Left ventricle myocardium inferior (tissue), 1 donor: ENCODE measurements around the gene RAD23B. TPM values are rescaled to one million over a fixed set of nuclear protein-coding genes. Genes with fewer than 3 reads are reported as not detected.
A peak's percentile ranks its signal among the peaks of the same experiment; 100 is the strongest.

Experiments
- DNase-seq: peaks from one replicate; pipeline ENCODE4 v3.0.0-alpha.2; 2020
- H3K27ac ChIP-seq: fragments of 200-600 bp; replicated peaks from 2 replicates; pipeline ENCODE4 v1.8.0; 2021
- H3K27me3 ChIP-seq: fragments of 200-600 bp; 2 replicates; pipeline ENCODE4 v1.8.0; 2021; ENCODE audit warnings: low read depth
- H3K36me3 ChIP-seq: fragments of 200-600 bp; 2 replicates; pipeline ENCODE4 v1.8.0; 2021
- H3K4me1 ChIP-seq: fragments of 200-600 bp; 2 replicates; pipeline ENCODE4 v1.8.0; 2021
- H3K4me3 ChIP-seq: fragments of 200-600 bp; 2 replicates; pipeline ENCODE4 v1.8.0; 2021; ENCODE audit warnings: mild to moderate bottlenecking, moderate library complexity
- H3K9me3 ChIP-seq: fragments of 200-600 bp; replicated peaks from 2 replicates; pipeline ENCODE4 v1.8.0; 2021
- intact Hi-C: fragments of 100-400 bp; cut with micrococcal nuclease; formaldehyde crosslinking; loops from one replicate; pipeline ENCODE4 v1.11.0; 2022
- total RNA-seq: library from RNA; stranded (reverse); fragmentation: NEBNext Ultra II Directional; extraction: Animal tissue kit (Norgen Biotek cat#: 25700); gene quantifications from one replicate; pipeline ENCODE4 v1.2.1, GENCODE V29; 2021
- TF ChIP-seq, protein P1 (sequence below): fragments of 200-600 bp; IDR thresholded peaks from 2 replicates; pipeline ENCODE4 v1.8.0; 2021; ENCODE audit warnings: antibody characterized with exemption, mild to moderate bottlenecking, borderline replicate concordance
- donor health status: DM: no; HTN: yes; CAD: no; lungs with severe emphysema.

The RAD23B gene
- total RNA-seq, 1 donor from 2014 or later, result 104 TPM

GRCh38 chr9:107281184-107281583 is 1.9 kb upstream of the RAD23B start:
- TF ChIP-seq, protein P1, sequence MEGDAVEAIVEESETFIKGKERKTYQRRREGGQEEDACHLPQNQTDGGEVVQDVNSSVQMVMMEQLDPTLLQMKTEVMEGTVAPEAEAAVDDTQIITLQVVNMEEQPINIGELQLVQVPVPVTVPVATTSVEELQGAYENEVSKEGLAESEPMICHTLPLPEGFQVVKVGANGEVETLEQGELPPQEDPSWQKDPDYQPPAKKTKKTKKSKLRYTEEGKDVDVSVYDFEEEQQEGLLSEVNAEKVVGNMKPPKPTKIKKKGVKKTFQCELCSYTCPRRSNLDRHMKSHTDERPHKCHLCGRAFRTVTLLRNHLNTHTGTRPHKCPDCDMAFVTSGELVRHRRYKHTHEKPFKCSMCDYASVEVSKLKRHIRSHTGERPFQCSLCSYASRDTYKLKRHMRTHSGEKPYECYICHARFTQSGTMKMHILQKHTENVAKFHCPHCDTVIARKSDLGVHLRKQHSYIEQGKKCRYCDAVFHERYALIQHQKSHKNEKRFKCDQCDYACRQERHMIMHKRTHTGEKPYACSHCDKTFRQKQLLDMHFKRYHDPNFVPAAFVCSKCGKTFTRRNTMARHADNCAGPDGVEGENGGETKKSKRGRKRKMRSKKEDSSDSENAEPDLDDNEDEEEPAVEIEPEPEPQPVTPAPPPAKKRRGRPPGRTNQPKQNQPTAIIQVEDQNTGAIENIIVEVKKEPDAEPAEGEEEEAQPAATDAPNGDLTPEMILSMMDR, result no peak
- intact Hi-C loops, result no loop called here
- peaks cover 51% of the 10 kb centered on the region for H3K4me1 ChIP-seq
- no peaks in the 10 kb centered on the region for H3K9me3 ChIP-seq
- no peak overlapping the region for H3K27ac ChIP-seq
- no peaks in the 10 kb centered on the region for H3K36me3 ChIP-seq
- DNase-seq, result no peak
- no peak overlapping the region for H3K4me3 ChIP-seq
- no peaks in the 10 kb centered on the region for H3K27me3 ChIP-seq

DNA sequence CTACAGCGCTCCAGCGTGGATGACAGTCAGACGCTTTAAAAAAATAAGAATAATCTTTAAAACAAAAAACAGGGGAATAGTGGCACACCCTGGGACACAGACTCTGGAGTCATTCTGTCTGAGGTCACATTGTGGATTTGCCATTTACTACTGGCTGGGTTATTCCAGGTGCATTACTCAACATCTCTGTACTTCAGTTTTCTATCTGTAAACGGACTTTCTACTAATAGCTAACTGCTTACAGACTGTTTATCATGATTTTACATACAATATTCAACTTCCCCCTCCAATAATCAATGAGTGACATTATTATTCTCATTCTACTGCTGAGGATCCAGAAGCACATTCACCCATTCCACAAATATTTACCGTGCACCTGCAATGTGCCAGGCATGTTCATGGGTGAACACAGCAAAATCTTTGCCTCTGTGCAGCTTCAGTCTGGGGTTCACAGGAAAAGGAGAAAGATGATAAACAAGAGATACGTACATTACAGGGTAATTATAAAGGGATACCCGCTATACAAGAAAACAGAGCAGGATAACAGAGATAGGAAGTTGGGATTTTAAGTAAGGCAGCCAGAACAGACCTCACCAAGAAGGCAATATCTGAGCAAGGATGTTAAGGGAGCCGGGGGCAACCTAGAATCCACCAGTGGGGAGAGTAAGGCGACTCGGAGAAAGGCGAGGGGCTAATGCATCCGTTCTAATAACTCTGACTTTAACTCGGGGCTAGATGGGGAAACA is 984 bp upstream of the RAD23B start:
- Histone ChIP-seq H3K9me3 (no peaks in the 10 kb centered on the region), H3K4me1 (peaks cover 53% of the 10 kb centered on the region), H3K36me3 (no peaks in the 10 kb centered on the region), H3K27me3 (no peaks in the 10 kb centered on the region), H3K4me3 (peak overlapping the region; percentile 97), H3K27ac (peak overlapping the region; percentile 81)
- DNase-seq, result no peak
- intact Hi-C loops, result no loop called here
- TF ChIP-seq, protein P1, result no peak

- intact Hi-C loops, result no loop called here
- DNase-seq, result peak; percentile 72
- TF ChIP-seq, protein P1, result no peak
- Histone ChIP-seq H3K27ac (peak overlapping the region; percentile 99), H3K4me1 (peaks cover 65% of the 10 kb centered on the region), H3K36me3 (no peaks in the 10 kb centered on the region), H3K9me3 (no peaks in the 10 kb centered on the region), H3K4me3 (peak overlapping the region; percentile 97), H3K27me3 (no peaks in the 10 kb centered on the region)
Observed at GRCh38 chr9:107283623-107284616, 841 bp downstream of the RAD23B start.

GRCh38 chr9:107284636-107285035 is 1.6 kb downstream of the RAD23B start:
- Histone ChIP-seq H3K9me3 (no peaks in the 10 kb centered on the region), H3K36me3 (no peaks in the 10 kb centered on the region), H3K27me3 (no peaks in the 10 kb centered on the region), H3K4me1 (peaks cover 71% of the 10 kb centered on the region), H3K4me3 (peak overlapping the region; percentile 97), H3K27ac (peak overlapping the region; percentile 99)
- TF ChIP-seq, protein P1, result no peak
- intact Hi-C loops, result no loop called here
- DNase-seq, result no peak

- no peak for DNase-seq
- H3K36me3 ChIP-seq, result no peaks in the 10 kb centered on the region
- peaks cover 77% of the 10 kb centered on the region for H3K4me1 ChIP-seq
- H3K27me3 ChIP-seq, result no peaks in the 10 kb centered on the region
- intact Hi-C loops, result no loop called here
- peak overlapping the region; percentile 99 for H3K27ac ChIP-seq
- TF ChIP-seq, protein P1, result no peak
- H3K4me3 ChIP-seq, result peak overlapping the region; percentile 97
- H3K9me3 ChIP-seq, result no peaks in the 10 kb centered on the region
Observed at GRCh38 chr9:107285286-107285685, 2.2 kb downstream of the RAD23B start.
